ENCODE data around the gene ARHGEF17.

Gene ARHGEF17

GRCh38 chr11:73398132-73398526, 90.1 kb downstream of the ARHGEF17 start:
- no peak for FAIRE-seq

GRCh38 chr11:73398721-73399120, 90.6 kb downstream of the ARHGEF17 start:
- FAIRE-seq, result no peak

- no peak for FAIRE-seq
Measured at GRCh38 chr11:73399159-73399590, 91.1 kb downstream of the ARHGEF17 start.

GRCh38 chr11:73399636-73400035, 91.6 kb downstream of the ARHGEF17 start:
- no peak for FAIRE-seq

GRCh38 chr11:73400293-73400692, 92.2 kb downstream of the ARHGEF17 start:
- FAIRE-seq, result no peak

- FAIRE-seq, result no peak
Measured at GRCh38 chr11:73401217-73401923, 93.3 kb downstream of the ARHGEF17 start.

- FAIRE-seq, result no peak
Measured at GRCh38 chr11:73401924-73402833, 94.1 kb downstream of the ARHGEF17 start.

GRCh38 chr11:73402834-73403185, 94.7 kb downstream of the ARHGEF17 start:
- FAIRE-seq, result no peak

GRCh38 chr11:73403541-73403940, 95.5 kb downstream of the ARHGEF17 start:
- FAIRE-seq, result no peak

- FAIRE-seq, result no peak
Measured at GRCh38 chr11:73404048-73404447, 96.0 kb downstream of the ARHGEF17 start.

- no peak for FAIRE-seq
Measured at GRCh38 chr11:73404506-73405145, 96.5 kb downstream of the ARHGEF17 start.

GRCh38 chr11:73405146-73405510, 97.1 kb downstream of the ARHGEF17 start:
- FAIRE-seq, result no peak

- no peak for FAIRE-seq
Measured at GRCh38 chr11:73406131-73406530, 98.1 kb downstream of the ARHGEF17 start.

- no peak for FAIRE-seq
Measured at GRCh38 chr11:73406619-73407018, 98.5 kb downstream of the ARHGEF17 start.

GRCh38 chr11:73409431-73409830, 101.4 kb downstream of the ARHGEF17 start:
- no peak for FAIRE-seq

GRCh38 chr11:73410627-73411026, 102.6 kb downstream of the ARHGEF17 start:
- no peak for FAIRE-seq

- FAIRE-seq, result no peak
Measured at GRCh38 chr11:73411031-73411430, 103.0 kb downstream of the ARHGEF17 start.

GRCh38 chr11:73412308-73412707, 104.2 kb downstream of the ARHGEF17 start:
- no peak for FAIRE-seq

- FAIRE-seq, result no peak
Measured at GRCh38 chr11:73413256-73413655, 105.2 kb downstream of the ARHGEF17 start.

- FAIRE-seq, result no peak
Measured at GRCh38 chr11:73414977-73415651, 107.0 kb downstream of the ARHGEF17 start.

- FAIRE-seq, result no peak
Measured at GRCh38 chr11:73415854-73416615, 108.0 kb downstream of the ARHGEF17 start.

- FAIRE-seq, result no peak
Measured at GRCh38 chr11:73416786-73417185, 108.7 kb downstream of the ARHGEF17 start.

Data from TTC549 (cell line).